NCI-H1417 treated with DMSO at 0.1 percent for 48 hours (cell line): ENCODE measurements around the gene LHFPL3.

ENCODE experiments used
- DNase-seq: peaks from one replicate; lab custom pipeline; 2025; lab: John Stamatoyannopoulos, UW

LHFPL3 gene

GRCh38 chr7:104801022-104801421, 472.6 kb downstream of the LHFPL3 start:
- no peak for DNase-seq

- no peak for DNase-seq
These were observed 475.5 kb downstream of the LHFPL3 start for GRCh38 chr7:104803931-104804330.

DNA sequence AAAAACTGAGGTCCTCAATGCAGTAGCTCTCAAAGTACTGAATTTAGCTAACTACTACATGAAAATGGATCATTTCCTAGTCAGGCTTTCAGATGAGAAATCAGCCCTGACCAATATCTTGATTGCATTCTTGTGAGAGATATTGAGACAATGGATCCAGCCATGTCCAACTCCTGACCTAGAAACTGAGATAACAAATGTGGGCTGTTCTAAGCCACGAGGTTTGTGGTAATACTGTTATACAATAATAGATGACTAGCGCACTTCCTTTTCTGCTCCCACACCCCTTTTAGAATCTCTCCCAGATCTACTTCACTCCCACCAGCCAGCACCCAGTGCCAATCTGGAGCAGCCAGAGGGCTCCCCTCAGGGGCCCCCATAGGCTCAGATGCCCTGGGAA, 476.3 kb downstream of the LHFPL3 start:
- DNase-seq = no peak

DNA sequence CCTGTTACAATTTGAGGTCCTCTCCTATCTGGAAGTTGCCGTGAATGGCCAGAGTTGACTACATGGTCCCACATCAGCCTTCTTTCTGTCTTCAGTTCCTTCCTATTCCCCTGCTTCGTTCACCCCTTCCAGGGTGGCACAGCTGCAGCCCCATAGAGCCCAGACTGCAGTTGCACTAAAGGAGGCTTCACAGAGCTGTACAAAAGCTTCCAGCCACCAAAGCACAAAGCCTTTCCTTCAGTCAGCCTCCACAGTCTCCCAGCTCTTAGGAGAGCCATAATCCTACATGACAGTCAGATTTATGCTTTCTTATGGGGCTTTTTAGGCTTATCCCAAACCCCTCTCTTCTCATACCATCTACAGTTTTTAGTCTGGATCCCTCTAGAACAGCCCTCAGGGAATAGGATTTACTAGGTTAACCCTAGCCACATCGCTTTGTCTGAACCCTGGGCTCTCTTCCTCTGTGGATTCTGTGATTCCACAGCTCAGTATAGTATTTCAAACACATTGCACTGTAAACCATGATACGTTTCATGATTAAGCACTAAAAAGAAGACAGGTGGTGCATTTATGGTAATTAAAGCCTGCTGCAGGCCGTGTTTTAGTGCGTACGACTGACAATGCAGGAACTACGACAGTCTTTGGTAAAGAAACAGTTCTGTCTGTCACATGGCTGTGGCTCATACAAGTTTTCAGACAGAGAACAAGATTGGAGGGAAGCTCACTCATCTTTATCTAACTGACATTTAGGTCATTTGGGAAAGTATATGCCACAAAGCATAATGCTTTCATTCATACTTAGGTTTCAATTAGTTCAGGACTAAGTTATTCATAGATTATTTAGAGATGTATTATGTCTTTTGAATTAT, 477.3 kb downstream of the LHFPL3 start:
- DNase-seq = no peak

GRCh38 chr7:104807671-104808070, 479.3 kb downstream of the LHFPL3 start:
- DNase-seq = no peak

- no peak for DNase-seq
These were observed 481.5 kb downstream of the LHFPL3 start for GRCh38 chr7:104809906-104810305.

- no peak for DNase-seq
These were observed 485.7 kb downstream of the LHFPL3 start for GRCh38 chr7:104814126-104814525.

- DNase-seq = no peak
These were observed 486.4 kb downstream of the LHFPL3 start for GRCh38 chr7:104814671-104815400.

- no peak for DNase-seq
These were observed 488.1 kb downstream of the LHFPL3 start for GRCh38 chr7:104816537-104816936.

- DNase-seq = no peak
These were observed 490.8 kb downstream of the LHFPL3 start for GRCh38 chr7:104818961-104819880.

DNA sequence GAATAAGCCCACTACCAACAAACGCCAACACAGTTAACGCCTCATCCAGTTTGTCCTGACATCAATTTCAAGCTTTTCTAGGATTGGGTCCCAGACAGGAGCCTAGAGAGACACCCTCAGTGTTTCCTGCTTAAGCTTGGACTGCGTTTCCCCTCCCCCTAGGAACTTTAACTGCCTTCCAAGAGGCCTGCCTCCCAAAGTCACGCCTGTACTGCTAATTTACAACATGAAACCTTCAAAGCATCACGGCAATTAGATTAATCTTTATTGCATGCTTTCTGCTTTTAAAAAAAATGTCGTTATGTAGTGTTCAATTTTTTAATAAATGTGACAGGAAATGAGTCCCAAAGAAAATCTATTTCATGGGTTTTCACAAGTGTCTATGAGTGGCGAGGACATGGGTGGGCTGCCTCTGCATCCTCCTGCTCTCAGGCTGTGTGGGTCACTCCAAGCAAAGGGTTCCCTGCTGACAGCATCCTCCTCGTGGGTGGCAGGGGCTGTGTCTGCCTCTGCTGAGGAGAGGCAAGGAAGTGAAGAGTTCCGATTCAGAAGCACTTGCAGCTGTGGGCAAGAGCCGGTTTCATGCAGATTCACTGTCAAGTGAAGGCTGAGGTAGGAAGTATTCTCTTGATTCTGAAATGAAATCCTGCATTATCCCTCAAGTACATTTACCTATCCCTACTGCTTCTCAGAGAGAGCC, 492.6 kb downstream of the LHFPL3 start:
- DNase-seq = no peak

DNA sequence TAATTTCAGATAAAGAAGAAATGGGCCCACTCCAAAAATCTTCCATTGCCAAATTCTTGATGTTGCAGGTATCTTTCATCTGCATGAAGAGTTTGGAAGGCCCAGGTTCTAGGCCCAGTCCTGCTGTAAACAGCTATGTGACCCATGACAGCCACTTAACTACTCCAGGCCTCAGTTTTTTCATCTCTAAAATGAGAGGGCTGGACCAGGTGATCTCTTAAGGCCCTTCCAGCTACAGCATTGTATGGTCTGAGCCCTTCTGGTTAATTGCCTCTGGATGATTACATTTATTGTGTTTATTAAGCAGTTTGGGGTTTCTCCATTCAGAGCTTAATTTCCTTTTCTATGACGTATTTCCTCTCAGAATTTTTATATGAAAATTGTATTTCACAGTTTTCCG, 494.8 kb downstream of the LHFPL3 start:
- DNase-seq = no peak

GRCh38 chr7:104825099-104825498, 496.7 kb downstream of the LHFPL3 start:
- no peak for DNase-seq

DNA sequence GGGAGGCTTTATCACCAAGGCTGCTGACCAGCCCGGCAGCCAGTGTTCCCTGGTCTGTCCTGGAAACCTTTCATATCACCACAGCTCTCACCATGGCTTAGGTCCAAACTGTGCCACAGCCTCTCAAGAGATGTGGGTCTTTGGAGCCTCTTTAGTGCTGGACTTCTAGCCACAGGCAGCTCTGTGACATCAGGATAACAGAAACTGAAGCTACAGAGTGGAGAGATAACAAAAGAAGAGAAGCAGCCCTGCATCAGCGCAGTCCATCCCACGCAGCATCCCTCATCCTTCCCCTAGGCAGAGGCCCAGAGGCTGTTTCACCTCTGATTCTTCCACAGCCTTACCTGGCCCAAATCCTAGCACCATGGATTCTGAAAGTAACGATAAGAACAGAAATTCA, 497.7 kb downstream of the LHFPL3 start:
- DNase-seq = no peak

DNA sequence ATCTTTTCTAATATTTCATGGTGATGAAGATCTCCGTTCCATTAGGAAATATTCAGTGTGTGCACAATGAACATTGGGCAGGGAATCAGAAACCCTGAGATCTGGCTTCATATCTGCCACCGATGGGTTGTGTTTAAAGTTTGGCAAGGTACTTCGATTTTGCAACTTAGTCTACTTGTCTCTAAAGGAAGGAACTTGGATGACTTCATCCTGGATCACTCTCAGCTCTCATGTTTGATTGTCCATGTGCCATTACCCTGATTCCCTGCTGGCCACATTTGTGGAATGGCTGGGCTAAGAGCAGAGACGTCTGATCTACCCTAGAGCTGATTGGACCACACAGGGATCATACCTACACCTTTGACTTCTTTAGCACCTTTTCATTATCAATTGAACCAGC, 508.6 kb downstream of the LHFPL3 start:
- no peak for DNase-seq

- DNase-seq = no peak
These were observed 510.3 kb downstream of the LHFPL3 start for GRCh38 chr7:104838537-104839299.

DNA sequence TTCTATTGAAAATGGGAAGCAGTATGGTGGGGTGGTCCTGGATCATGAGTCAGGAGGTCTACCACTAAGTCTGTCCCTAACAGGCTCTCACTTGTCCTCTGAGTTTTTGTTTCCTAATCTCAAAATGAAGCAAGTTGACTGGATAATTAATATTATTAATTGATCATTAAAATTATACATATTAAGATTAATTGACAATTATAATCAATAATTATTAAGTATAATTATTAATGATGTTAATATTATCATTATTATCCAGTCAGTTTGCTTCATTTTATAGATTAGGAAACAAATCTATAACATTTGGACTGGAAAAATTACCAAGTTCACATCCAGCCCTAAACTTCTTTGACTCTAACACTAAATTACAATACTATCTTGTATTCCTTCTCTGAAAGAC, 511.4 kb downstream of the LHFPL3 start:
- DNase-seq = no peak

GRCh38 chr7:104841798-104842197, 513.4 kb downstream of the LHFPL3 start:
- DNase-seq = no peak

GRCh38 chr7:104843198-104843597, 514.8 kb downstream of the LHFPL3 start:
- no peak for DNase-seq

GRCh38 chr7:104845557-104845956, 517.2 kb downstream of the LHFPL3 start:
- no peak for DNase-seq

DNA sequence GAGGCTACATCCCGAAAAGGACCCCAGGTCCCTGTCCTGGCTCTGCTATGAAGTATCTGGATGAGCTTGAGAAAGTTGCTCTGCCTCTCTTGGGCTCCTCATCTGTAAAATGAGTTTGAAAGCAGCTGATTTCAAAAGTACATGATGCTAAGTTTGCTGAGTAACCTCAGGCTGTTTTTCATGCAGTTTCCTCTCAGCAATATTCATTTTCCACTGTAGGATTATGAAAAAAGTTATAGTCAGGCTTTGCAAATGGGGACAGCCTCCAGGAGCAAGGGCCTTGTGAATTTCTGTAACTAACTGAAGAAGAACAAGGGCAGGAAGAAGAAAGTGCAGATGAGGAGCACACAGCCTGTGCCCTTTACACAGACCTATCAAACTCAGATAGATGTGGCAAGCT, 518.3 kb downstream of the LHFPL3 start:
- no peak for DNase-seq
